ENCODE data around the gene MRC2.
A peak's percentile ranks its signal among the peaks of the same experiment; 100 is the strongest.

Gene MRC2

GRCh38 chr17:62703261-62703775 is 75.8 kb downstream of the MRC2 start:
- no peak for DNase-seq

- peak; percentile 58 for DNase-seq
Measured at GRCh38 chr17:62703776-62704380, 76.4 kb downstream of the MRC2 start.

- peak; percentile 35 for DNase-seq
Measured at GRCh38 chr17:62704381-62704971, 77.0 kb downstream of the MRC2 start.

GRCh38 chr17:62705156-62705777 is 77.8 kb downstream of the MRC2 start:
- DNase-seq = no peak

GRCh38 chr17:62705778-62706597 is 78.5 kb downstream of the MRC2 start:
- peak; percentile 13 for DNase-seq

- no peak for DNase-seq
Measured at GRCh38 chr17:62706598-62707424, 79.3 kb downstream of the MRC2 start.

GRCh38 chr17:62707425-62707739 is 79.9 kb downstream of the MRC2 start:
- DNase-seq = no peak

- DNase-seq = no peak
Measured at GRCh38 chr17:62708587-62708986, 81.1 kb downstream of the MRC2 start.

GRCh38 chr17:62712171-62712581 is 84.7 kb downstream of the MRC2 start:
- DNase-seq = no peak

- no peak for DNase-seq
Measured at GRCh38 chr17:62713086-62713881, 85.8 kb downstream of the MRC2 start.

GRCh38 chr17:62714016-62714777 is 86.7 kb downstream of the MRC2 start:
- DNase-seq = no peak

GRCh38 chr17:62715882-62716390 is 88.5 kb downstream of the MRC2 start:
- no peak for DNase-seq

GRCh38 chr17:62716834-62717588 is 89.5 kb downstream of the MRC2 start:
- DNase-seq = no peak

GRCh38 chr17:62717589-62717855 is 90.1 kb downstream of the MRC2 start:
- DNase-seq = no peak

GRCh38 chr17:62717889-62718288 is 90.4 kb downstream of the MRC2 start:
- DNase-seq = no peak

GRCh38 chr17:62718429-62718828 is 91.0 kb downstream of the MRC2 start:
- DNase-seq = no peak

GRCh38 chr17:62719586-62719985 is 92.1 kb downstream of the MRC2 start:
- no peak for DNase-seq

- no peak for DNase-seq
Measured at GRCh38 chr17:62720126-62720850, 92.8 kb downstream of the MRC2 start.

- no peak for DNase-seq
Measured at GRCh38 chr17:62722625-62723024, 95.2 kb downstream of the MRC2 start.

- DNase-seq = peak; percentile 55
Measured at GRCh38 chr17:62723842-62724241, 96.4 kb downstream of the MRC2 start.
